GM19397 (cell line): ENCODE measurements around the gene NHERF1.

ENCODE experiments used
- ATAC-seq: cut with Tn5 transposase; IDR thresholded peaks from one replicate; pipeline ENCODE4 v1.9.1; 2021; ENCODE audit warnings: mild to moderate bottlenecking, moderate library complexity; ENCODE audit not compliant: unreplicated experiment

The NHERF1 gene

DNA sequence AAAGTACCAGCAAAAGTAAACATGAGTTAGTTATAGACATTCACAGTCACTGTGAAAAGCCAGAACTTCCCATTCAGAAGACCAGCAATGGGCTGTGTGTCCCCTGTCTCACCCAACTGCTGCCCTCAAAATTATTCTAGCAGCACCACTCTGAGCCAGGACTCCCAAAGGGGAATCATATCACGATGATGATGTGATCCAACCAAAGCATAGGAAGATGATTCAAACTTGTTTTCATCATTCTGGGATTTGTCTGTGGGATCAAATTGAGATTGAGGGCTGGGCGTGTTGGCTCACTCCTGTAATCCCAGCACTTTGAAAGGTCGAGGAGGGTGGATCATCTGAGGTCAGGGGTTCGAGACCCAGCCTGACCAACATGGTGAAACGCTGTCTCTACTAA lies 34.1 kb downstream of the NHERF1 start:
- no peak for ATAC-seq

DNA sequence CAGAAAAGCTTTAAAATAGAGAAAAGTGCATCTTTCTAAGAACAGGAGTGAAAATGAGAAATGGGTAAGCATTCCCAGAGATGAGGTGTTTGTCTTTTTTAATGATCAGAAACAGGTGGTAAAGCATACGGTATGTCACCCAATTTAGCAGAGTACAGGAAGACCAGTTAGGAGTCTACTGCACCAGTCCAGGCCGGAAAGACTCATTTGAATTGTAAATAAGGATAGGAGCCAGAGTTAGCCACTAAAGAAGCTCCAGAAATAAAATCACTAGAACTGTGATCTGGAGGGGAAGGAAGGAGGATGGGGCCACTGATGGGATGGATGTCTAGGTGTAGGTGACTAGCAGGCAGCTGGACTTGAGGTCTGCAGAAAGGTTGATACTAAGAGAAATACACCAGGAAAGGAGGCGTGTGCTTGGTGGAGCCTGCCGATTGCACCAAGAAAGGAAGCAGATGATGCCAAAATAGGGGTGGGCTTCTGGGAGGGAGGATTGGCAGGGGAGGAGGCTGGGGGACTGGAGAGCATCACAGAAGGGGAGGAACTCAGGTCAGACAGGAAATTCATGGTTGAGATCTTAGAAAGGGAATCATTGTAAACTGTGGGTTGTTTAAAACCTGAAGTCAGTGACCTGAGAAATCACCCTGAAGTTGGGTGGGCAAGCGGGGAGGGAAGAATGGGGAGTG lies 35.8 kb downstream of the NHERF1 start:
- ATAC-seq = no peak

DNA sequence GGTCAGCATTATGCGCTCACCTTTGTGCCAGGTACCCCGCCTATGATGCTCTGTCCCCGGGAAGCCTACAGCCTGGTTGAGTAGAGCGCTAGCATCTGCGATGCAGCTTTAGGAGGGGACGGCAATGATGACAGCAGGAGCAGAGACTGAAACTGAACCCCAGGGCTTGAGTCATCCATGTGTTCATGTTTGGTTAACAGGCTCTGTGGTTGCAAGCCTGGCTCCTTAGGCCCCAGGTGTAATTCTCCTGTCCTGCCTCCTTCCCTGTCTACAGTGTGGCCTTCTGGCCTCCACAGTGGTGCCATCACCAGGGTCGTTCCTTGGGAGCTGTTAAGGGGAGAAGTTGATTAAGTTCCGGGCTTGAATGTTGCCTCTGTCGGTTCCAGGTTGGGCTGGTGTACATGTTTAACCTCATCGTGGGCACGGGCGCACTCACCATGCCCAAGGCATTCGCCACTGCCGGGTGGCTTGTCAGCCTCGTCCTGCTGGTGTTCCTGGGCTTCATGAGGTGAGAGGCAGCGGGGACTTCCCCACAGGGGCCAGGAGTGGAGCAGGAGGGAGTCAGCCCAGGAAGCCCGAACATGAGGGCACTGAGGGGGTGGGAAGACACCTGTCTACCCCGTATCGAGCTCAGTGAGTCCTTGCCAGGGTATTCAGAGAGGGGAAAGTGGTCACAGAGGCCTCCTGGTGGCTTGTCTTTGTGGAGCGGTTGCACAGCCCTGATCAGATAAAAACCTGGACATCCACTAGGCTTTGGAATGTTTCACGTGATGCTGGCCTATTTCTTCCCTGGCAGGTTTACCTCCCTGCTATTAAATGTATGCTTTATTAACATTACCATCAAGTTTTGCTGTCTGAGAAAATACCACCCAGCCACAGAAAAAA lies 36.9 kb downstream of the NHERF1 start:
- no peak for ATAC-seq

DNA sequence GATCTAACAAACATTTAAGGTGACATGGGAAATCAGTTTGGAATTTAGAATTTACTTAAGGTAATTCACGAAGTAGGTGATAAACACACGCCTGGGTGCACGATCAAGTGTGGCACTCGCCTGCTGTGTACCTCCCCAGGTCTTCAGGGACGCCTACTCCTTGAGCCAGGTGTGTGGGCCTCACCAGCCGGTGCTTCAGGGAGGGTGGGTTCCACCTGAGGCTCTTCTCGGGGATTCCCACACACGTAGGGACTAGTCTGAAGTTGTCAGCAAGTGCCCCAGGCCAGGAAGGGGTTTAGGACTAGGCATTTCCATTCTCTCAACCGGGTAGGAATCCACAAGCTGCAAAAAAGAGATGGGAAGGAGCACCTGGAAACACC lies 37.5 kb downstream of the NHERF1 start:
- ATAC-seq = no peak

DNA sequence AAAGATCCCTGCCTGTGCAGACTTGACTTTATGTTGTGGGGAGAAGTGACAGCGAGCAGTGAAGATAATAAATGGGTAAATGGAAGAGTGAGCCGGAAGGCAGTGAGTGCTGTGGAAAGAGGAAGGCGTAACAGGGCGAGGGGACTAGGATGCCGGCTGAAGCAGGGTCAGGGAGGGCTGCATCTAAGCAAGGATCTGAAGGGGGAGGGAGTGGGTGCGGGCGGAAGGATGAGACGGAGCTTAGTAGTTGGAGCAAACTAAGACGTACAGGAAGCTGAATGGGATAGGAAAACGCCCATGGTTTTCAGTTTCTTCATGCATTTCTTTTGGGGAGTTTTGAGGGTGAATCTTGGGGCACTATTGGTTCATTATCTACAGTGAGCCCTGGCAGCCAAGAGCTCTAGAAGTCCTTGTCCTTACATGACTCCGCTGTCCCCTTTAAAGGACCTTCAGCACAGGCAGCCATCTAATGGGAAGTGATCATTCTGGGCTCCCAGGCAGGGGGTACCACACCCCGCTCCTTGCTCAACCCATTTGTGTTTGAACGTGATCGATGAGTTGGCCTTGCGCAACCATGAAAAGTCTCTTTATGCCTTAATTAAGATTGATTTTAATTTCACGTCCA lies 38.1 kb downstream of the NHERF1 start:
- ATAC-seq = no peak

DNA sequence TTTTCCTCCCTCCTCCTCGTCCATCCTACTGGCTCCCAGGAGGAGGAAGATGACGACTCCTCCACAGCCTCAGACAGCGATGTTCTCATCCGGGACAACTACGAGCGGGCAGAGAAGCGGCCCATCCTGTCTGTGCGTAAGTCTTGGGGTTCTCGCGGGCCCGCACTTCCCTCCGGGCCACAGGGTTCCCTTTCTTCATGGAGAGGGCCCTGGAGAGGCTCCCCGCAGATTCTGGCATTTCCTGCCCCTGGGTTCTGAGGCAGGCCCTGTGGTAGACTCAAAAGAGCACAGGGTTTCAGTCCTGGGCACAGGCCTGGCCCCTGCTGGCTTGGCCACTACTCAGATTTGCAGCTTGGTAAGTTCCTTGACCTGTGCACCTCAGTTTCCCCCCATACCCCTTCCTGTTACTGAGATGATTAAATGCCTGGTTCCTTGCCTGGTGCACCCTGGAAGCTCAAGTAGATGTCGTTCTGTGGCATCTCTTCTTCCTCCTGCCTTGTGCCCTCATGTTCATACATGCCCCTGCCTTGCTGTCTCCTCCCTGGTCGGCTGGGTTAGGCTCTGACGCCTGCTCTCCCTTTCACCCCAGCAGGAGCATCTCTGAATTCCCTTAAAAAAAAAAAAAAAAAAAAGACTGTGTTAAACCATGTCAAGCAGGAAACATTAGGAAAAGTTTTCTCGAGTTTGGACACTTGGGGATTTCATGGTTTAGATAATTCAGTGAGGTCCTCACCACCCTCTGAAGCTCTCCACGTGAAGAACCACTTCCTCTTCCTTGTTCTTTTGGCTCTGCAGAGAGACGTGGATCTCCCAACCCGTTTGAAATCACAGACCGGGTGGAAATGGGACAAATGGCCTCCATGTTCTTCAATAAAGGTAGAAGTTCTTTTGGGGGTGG lies 42.0 kb downstream of the NHERF1 start:
- no peak for ATAC-seq

DNA sequence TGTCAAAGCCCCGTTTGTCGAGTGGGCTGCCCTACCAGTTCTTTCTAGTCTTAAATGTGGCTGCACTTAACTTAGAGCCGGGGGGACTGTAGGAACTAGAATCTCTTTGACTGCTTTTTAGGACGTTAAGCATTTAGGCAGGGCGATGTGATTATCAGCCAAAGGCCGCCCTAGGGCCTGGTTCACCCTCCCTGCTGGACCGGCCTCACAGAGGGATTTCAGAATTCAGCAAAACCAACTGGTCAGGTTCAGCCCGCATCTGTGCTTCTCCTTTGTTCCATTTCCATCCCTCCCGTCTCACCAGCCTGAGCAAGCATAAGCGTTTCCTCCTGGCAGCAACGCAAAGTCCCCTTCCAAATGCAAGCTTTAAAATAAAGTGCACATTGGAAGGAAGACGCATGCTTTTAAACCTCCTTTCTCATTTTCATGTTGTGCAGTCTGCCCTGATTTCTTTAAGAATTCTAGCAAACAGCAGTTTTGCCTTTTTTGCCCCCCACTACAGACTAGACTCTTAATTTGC lies 44.2 kb downstream of the NHERF1 start:
- ATAC-seq = no peak

DNA sequence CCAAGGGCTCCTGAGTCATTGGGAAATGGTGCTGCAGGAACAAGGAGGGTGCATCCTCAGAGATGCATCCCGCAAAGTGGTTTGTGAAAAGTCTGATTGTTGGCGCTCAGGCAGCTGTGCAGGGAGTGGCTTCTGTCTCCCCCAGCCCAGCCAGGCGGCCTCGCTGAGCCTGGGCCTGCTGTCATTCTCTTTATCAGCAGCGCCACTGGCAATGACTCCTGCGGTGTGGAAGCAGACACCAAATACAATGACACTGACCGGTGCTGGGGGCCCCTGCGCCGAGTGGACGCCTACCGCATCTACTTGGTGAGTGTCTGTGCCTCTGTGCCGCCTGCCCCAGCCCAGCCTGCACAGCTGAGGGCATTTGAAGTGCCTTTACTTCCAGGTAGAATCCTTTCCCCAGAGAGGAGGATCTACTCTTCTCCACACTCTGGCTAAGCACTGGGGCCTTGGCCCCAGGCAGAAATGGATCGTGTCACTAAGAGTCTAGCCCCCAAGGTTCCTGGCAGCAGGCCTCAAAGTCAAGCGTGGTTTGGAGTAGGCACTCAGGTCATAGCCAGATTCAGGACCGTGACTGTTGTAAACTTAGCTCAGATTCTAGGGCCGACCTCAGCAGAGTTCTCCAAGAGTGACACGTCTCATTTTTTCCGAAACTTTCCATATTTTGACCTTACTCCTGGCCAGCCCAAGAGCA lies 47.0 kb downstream of the NHERF1 start:
- ATAC-seq = no peak

DNA sequence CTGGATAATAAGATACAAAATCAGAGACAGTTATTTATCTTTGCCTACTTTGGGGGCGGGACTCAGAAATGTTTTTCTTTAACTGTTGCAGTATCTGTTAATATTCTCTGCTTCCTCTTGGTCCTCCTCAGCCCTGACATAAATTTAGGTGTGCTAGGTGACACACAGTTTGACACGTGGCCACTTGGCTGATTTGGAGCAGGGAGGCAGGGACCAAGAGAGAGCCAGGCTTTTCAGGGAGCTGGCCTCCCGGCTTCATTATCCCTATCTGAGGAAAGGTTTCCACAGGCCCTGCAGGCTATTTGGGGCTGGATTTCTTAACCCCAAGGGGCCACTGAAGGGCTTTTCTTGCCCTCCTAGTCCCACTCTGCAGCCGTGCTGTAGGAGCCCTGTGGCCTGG lies 47.8 kb downstream of the NHERF1 start:
- no peak for ATAC-seq

DNA sequence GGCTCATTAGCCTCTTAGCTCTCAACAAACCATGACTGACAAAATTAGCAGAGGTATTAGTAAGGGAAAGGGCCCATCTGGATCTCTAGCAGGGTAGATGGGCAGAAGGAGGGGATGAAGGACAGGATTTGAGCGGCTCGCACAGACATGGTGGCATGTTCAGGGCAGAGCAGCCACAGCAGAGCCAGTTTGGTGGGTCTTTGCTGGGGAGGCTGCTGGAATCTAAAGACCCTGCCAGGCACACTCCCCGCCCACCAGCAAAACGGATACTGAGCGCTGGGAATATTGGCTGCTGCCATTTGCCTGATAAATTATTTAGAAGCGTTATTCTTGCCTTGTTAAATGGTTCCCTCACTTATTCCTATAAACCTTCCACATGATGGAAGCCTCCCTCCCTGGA lies 48.4 kb downstream of the NHERF1 start:
- ATAC-seq = no peak

DNA sequence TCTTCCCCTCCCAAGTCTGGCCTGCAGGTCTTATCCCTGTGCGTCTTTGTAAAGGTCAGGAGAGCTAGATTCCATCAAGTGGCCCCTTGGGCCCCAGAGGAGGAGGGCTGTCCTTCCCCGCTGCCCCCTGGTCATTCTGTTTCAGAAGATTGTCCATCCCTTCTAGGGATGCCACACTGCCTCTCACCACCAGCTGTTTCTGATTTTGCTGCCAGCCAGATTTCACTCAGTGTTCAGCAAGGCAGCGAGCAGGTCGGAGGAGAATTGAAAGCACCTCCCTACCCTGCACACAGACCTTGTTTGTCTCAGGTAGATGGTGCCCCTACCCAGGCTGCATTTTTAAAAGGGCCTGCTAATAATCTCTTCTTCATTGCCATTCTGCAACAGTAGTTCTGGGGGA lies 49.4 kb downstream of the NHERF1 start:
- ATAC-seq = no peak

DNA sequence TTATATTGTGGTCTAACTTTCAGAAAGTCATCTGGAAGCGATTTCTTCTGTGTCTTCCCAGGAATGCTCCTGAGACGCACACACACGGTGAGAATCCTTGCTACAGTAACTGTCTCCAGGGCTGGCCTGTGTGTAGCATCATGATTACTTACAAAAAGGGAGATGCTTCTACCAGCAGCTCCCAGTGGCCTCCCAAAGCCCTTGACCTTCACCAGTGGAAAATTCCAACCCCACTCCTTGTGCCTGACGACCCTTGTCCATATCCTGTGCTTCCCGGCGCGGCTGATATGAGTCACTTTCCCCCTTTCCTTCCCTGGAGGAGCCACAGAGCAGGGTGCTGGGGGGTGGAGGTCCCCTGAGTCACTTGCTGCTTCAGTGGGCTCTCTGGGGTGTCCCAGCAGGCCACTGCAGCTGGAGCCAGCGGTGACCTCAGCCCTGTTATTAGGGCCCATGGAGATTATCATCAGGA lies 49.8 kb downstream of the NHERF1 start:
- no peak for ATAC-seq

DNA sequence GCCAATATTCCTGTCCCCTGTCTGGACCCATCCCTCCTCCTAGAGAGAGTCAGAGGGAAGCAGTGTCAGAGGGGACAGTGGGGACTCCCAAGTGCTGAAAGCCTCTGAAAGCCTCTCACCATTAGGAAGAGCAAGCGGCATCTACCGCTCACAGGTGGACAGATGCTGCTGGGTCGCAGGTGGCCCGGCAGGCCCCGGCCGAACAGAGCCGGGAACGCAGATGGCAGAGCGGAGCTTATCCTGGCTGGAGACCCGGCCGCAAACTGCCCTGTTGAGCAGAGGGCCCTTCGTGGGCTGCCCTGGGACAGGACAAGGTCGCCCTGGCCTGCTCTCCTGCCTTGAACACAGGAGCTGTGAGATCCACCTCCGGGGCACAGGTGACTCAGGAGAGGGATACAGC lies 50.7 kb downstream of the NHERF1 start:
- no peak for ATAC-seq

DNA sequence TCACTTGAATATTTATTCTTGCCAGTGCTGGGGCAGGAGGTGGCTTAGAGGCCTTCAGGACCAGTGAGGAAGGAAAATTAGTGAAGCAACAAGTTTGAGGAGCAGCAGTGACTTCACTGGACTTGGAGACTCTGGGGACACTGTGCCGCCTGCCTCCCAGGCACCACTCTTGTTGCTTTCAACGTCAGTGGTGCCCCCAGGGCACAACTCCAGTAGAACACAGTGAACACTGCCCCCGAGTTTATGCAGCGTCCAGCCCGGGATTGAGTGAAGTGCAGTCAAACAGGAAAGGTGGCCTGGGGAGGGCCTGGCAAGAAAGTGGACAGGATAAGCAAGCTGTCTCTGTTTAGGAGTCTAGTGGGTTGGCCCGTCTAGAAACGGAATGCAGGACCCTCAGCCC lies 52.1 kb downstream of the NHERF1 start:
- no peak for ATAC-seq

DNA sequence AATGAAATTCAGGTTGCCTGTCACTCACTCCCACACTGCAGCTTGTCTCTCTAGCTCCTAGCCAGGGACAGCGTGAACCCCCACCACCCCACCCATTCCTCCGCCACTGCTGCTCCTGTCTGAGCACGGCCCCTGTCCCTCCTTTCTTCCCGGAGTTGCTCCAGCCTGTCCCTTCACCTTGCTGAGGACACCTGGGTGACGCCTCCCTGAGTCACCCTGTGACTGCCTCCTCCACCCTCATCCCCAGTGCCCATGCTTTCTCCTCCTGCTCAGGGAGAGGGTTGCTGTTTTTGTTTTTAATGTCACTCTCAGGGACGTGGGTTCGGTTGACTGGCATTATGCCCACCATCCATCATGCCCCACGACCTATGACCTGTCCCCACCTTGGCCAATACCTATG lies 53.5 kb downstream of the NHERF1 start:
- no peak for ATAC-seq

DNA sequence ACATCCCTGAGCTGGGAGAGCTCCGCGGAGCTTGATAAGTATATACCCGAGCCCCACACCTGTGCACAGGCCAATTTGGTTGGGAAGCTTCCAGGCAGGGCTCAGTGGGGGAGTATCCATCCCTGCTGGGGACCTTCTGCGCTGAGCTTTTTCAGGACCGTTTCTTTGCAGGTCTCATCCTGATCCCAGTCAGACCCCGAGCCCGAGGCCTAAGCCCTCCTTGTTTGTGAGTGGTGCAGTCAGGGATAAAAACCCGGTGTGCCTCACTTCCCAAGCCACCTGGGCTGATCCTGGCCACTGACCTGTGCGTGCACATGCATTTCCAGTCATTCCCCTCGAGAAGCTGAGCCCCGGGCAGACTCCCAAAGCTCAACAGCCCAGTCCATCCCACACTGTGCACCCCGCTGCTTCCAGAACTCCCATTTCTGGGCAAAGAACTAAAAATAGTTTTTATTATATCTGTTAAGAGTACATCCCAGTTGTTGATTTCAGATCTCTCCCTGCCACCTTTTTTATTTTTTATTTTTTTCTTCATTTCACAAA lies 55.0 kb downstream of the NHERF1 start:
- no peak for ATAC-seq

DNA sequence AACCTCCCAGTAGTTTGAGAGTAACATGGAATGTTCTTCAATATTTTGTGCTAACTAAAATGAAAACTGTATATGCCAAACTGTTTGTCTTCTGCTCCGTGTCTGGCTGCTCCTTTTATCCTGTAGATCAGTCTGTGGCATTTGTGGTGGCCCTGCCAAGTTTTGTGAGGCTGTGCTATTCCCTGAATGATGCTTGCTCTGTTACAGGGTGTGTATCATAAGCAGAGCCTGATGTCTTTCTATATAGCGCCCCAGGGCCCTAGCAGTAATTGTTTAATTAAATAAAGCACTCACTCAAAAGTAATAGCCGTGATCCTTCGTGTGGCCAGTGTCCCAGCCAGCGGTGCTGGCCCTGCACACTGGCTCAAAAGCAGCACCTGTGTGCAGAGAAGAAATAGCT lies 55.5 kb downstream of the NHERF1 start:
- ATAC-seq = no peak

DNA sequence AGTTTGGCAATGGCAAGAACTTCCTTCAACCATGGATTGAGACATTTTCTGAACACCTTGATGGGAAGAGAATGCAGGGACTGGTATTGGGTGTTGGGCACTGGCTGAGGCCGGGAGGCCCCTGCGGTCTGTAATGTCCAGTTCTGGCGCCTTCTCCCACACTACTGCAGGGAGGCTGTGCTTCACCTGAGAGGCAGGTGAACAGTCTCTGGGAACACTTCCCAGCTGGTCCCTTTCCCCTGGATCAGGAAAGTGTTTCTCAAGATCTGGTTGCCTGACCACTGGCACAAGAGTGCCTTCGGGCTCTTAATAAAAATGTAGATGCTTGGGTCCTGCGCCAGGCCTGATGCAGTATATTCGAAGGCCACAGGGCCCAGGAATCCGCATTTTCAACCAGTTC lies 56.3 kb downstream of the NHERF1 start:
- no peak for ATAC-seq

DNA sequence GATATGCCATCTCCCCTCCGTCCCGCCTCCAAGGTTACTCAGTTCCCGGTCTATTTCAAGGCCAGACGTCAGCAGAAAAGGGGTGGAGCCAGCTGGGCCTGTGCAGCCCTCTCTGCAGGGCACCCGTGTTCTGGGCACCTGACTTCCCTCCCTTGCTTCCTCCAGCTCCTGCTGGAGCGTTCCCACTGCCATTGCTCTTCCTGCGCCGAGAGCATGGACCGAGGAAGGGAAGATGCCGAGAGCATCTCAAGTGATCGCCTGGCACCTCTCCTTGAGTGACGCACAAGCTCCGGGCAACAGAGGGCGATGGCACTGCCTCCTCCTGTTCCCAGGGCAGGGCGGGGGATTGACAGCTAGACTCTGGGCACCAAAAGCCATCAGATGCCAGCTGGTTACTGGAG lies 57.2 kb downstream of the NHERF1 start:
- no peak for ATAC-seq

DNA sequence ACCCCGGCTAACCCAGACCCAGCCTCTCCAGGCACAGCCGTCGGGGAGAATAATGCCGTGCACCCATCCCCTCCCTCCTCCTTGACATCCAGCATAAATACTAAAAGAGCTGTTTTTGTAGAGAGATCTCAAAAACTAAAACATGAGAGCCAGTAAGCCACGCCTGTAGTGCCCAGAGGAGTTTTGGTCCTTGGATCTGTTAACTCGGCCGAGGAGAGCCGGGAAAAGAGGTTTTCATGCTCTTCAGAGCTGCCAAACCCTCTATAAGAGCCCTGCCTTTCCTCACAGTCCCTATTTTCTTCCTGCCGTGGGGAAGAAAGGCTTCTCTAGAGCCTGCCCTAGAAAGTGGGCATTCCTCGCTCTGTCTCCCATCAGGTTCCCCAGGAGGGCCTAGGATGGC lies 57.9 kb downstream of the NHERF1 start:
- no peak for ATAC-seq
